Activated CD4-positive, alpha-beta memory T cell treated with anti-CD3 and anti-CD28 coated beads, Interleukin-2, amount 10 ng/mL, durations not matched to agents 7 days and 5 days (primary cell): ENCODE data around the gene SNX1. TPM values are rescaled to one million over a fixed set of nuclear protein-coding genes. Genes with fewer than 3 reads are reported as not detected.

ENCODE experiments used
- CTCF ChIA-PET: fragments of 350-600 bp; sonication (Branson Sonifier 250); formaldehyde crosslinking; loops from one replicate; lab custom pipeline; 2021; ENCODE audit warnings: antibody characterized with exemption, inconsistent platforms; lab: Charles Lee
- POLR2A ChIA-PET: fragments of 350-600 bp; sonication (Branson Sonifier 250); formaldehyde crosslinking; loops from one replicate; lab custom pipeline; 2021; ENCODE audit warnings: antibody characterized with exemption; lab: Charles Lee
- DNase-seq: peaks from one replicate; pipeline ENCODE4 v3.0.0-alpha.2; 2020
- H3K27ac Mint-ChIP-seq: one replicate; pipeline ENCODE4 v1.8.0; 2021; ENCODE audit warnings: mild to moderate bottlenecking, mixed read lengths
- H3K27me3 Mint-ChIP-seq: one replicate; pipeline ENCODE4 v1.8.0; 2021; ENCODE audit warnings: mixed read lengths
- H3K36me3 Mint-ChIP-seq: one replicate; pipeline ENCODE4 v1.8.0; 2021; ENCODE audit warnings: low read depth, mixed read lengths
- H3K4me1 Mint-ChIP-seq: one replicate; pipeline ENCODE4 v1.8.0; 2021; ENCODE audit warnings: mixed read lengths
- H3K4me3 Mint-ChIP-seq: one replicate; pipeline ENCODE4 v1.8.0; 2021; ENCODE audit warnings: mild to moderate bottlenecking, mixed read lengths
- H3K9me3 Mint-ChIP-seq: one replicate; pipeline ENCODE4 v1.8.0; 2021; ENCODE audit warnings: mixed read lengths
- total RNA-seq, 2 experiments: library from RNA; stranded (reverse); gene quantifications; one replicate each; pipeline ENCODE4 v1.2.3, GENCODE V29; 2021

SNX1 gene
- total RNA-seq, 2 experiments from 2014 or later: 115 to 129 TPM

DNA sequence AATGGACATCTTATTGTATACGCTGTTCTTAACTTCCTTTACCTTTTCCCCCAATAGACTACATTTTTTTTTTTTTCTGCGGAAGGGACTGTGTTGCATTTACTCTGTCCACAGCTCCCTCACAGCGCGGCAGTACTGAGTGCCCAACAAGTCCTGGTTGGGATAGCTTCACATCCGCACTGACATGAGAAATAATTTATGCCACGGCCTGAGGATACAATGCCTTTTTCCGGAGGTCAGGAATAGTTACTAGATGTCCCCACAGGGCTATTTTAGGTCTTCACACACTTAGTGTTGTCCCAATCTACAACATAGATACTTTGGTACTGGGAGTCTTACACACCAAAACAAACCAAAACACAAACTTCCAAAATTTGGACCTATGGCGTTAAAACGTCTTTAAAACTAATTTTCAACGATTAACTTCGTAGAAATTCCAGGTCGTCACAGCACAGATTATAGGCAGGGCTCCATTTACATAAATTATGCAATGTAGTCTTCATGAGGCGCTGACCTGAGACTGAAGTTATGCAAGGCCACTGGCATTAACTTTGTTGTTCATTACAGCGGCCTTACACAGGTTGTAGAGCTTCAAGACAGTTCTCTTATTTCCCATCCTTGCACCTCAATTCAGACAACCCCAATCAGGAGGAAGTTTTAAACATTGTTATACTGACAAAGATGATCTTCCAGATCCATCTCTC is 68.0 kb downstream of the SNX1 start:
- H3K27ac Mint-ChIP-seq: peak overlapping the region; percentile 96
- no peak for DNase-seq
- H3K27me3 Mint-ChIP-seq: no peaks in the 10 kb centered on the region
- ChIA-PET CTCF (interaction anchor here (0.5 to 3.3 kb wide), 10 partner anchors 10 to 564 kb away, joined by 3 to 36 read pairs (median 3); partner anchors contain the start of genes CIAO2A and TRIP4), POLR2A (interaction anchor here (0.6 to 5.1 kb wide), 18 partner anchors 8 to 563 kb away, joined by 3 to 72 read pairs (median 7); partner anchors contain the start of genes CIAO2A, PCLAF, SNX22 and TRIP4)
- H3K4me3 Mint-ChIP-seq: peak overlapping the region; percentile 83
- peaks cover 51% of the 10 kb centered on the region for H3K4me1 Mint-ChIP-seq
- H3K9me3 Mint-ChIP-seq: no peaks in the 10 kb centered on the region
- peaks cover 22% of the 10 kb centered on the region for H3K36me3 Mint-ChIP-seq

DNA sequence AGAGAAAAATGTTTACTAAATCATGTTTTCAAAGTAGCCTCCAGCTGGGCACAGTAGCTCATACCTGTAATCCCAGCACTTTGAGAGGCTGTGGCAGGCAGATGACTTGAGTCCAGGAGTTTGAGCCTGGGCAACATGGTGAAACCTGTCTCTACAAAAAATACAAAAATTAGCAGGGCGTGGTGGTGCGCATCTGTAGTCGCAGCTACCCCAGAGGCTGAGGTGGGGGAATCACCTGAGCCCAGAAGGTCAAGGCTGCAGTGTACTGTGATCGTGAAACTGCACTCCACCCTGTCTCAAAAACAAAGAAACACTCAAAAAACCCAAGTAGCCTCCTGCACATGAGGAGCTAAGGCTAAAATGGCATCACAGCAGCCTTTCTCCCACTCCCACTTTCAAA is 68.7 kb downstream of the SNX1 start:
- ChIA-PET CTCF (interaction anchor here (0.7 to 3.3 kb wide), 4 partner anchors 11 to 24 kb away, joined by 3 to 36 read pairs (median 4); no protein-coding TSS in a partner anchor), POLR2A (interaction anchor here (1.8 to 5.1 kb wide), 3 partner anchors 12 to 223 kb away, joined by 9 to 39 read pairs (median 17); partner anchors contain the start of genes PCLAF and TRIP4)
- Mint-ChIP-seq H3K36me3 (peaks cover 19% of the 10 kb centered on the region), H3K27me3 (no peaks in the 10 kb centered on the region), H3K9me3 (no peaks in the 10 kb centered on the region), H3K27ac (peak overlapping the region; percentile 96), H3K4me1 (peaks cover 46% of the 10 kb centered on the region), H3K4me3 (no peak overlapping the region)
- DNase-seq: no peak

DNA sequence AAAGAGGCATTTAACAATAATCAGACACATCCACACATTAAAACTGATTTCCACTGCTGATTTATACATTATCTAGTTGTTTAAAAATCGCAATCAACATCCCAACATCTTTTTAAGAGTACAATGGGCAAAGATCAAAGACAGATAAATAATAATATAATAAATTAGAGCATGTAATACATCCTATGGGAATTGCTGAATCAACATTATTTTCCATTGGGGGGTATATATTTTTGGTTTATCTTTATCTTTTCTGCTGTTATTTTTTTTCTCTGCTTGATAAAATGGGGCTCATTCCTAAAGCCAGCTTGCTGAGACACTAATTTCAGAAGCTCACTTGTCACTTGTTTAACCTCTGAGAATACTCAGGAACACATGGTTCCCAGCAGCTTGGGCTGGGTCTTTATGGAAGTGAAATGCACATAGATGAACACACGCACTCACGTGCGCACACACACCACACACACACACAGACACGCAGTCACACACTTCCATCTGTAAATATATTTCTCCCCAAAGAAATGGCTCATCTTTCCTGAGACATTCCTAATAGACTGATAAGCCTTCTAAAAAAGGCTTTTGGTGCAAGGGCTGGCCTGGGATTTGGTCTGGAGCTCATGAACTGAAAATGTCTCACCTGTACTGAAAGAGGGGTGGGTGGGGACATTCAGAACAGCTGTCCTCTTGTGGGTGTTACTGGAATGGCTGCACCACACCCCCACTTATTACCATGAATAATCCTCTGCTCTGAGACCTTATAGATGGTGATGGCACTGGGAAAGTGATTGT is 70.5 kb downstream of the SNX1 start:
- Mint-ChIP-seq H3K27ac (peak overlapping the region; percentile 12), H3K27me3 (no peaks in the 10 kb centered on the region), H3K9me3 (no peaks in the 10 kb centered on the region), H3K4me3 (no peak overlapping the region), H3K4me1 (peaks cover 37% of the 10 kb centered on the region), H3K36me3 (peaks cover 17% of the 10 kb centered on the region)
- DNase-seq: no peak
- CTCF ChIA-PET: interaction anchor here (0.8 to 1.3 kb wide), 3 partner anchors 10 to 14 kb away, joined by 3 to 4 read pairs (median 3); no protein-coding TSS in a partner anchor
- POLR2A ChIA-PET: no interaction called here

DNA sequence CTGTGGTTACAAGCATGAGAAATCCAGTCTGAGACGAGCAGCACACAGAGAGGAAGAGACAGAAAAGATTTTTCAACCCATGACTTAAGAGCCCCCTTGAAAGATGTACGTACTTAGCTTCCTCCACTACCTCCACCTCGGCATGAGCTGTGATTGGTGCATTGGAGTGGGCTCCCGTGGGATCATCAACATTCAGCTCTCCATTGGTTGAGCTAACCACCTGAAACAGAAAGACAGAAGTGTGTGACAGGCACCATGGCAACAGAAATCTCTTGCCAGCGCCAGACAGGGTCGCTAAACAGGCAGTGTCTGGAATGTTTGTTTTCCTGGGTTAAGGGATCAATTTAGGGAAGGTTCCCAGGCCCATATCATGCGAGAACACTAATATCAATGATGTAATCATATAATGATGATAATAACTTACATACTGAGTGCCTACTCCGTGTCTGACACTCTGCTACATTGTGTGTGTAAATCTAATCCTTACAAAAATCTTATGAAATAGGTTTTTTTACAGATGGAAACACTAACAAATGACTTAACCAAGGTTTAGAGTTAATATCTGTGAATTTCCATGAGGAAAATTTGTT is 84.5 kb downstream of the SNX1 start:
- Mint-ChIP-seq H3K4me3 (no peak overlapping the region), H3K27ac (no peak overlapping the region), H3K9me3 (no peaks in the 10 kb centered on the region), H3K27me3 (no peaks in the 10 kb centered on the region), H3K36me3 (peaks cover 32% of the 10 kb centered on the region), H3K4me1 (peaks cover 7% of the 10 kb centered on the region)
- POLR2A ChIA-PET: no interaction called here
- CTCF ChIA-PET: interaction anchor here (0.7 kb wide), 1 partner anchor 14 kb away, joined by 4 read pairs; no protein-coding TSS in a partner anchor
- DNase-seq: no peak

DNA sequence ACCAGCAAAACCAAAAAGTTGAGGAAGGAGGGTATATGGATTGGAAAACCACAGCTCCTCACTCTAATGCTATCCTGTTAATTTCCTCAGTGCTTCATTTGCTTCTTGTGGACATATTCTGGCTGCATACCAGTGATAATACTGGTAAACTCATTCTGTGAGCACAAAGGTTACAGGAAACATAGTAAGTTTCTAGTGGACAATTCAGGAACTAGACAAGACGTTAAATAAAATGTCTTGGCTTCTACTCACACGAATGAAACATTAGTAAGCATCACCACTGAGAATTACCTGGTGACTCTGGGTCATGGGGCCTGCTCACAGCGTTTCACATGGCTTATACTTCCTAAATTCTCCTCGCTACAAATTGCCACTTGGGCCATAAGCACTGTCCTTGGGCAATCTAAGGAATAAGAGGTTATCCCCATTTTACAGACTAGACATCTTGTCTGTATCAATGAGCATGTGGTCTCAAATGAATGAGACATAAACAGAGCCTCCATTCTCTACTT is 87.1 kb downstream of the SNX1 start:
- H3K27me3 Mint-ChIP-seq: no peaks in the 10 kb centered on the region
- no peak for DNase-seq
- H3K4me1 Mint-ChIP-seq: peaks cover 16% of the 10 kb centered on the region
- ChIA-PET POLR2A (no interaction called here), CTCF (no interaction called here)
- H3K27ac Mint-ChIP-seq: no peak overlapping the region
- no peak overlapping the region for H3K4me3 Mint-ChIP-seq
- no peaks in the 10 kb centered on the region for H3K9me3 Mint-ChIP-seq
- peaks cover 27% of the 10 kb centered on the region for H3K36me3 Mint-ChIP-seq

DNA sequence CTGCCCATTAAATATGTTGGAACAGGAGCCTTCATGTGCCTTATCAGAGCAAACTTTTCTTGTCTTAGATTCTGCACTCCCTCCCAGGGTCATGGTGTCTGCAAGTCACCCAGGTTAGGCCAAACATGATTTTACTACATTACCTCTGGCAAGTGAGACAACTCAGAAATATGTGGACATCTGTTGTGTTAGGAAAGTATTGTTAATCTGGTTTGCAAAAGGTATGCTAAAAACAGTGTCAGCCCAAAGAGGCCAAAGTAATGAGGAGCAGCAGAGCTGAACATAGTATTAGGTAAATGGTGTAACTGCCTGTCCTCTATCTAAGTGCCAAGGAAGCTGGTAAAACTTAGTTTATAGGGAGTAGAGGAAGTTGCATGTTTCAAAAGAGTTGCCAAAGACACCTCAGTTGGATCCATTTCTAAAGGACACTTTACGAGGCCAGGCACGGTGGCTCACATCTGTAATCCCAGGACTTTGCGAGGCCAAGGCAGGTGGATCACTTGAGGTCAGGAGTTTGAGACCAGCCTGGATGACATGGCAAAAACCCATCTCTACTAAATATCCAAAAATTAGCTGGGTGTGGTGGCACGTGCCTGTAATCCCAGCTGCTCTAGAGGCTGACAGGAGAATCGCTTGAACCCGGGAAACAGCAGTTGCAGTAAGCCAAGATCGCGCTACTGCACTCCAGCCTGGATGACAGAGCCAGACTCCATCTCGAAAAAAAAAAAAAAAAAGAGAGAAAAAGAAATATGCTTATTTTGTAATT is 89.5 kb downstream of the SNX1 start:
- Mint-ChIP-seq H3K4me3 (no peak overlapping the region), H3K27me3 (no peaks in the 10 kb centered on the region), H3K27ac (no peak overlapping the region), H3K36me3 (peaks cover 24% of the 10 kb centered on the region), H3K4me1 (peaks cover 25% of the 10 kb centered on the region), H3K9me3 (no peaks in the 10 kb centered on the region)
- ChIA-PET CTCF (interaction anchor here (0.7 to 0.9 kb wide), 2 partner anchors 12 to 31 kb away, joined by 3 read pairs; no protein-coding TSS in a partner anchor), POLR2A (interaction anchor here (0.6 to 2.4 kb wide), 2 partner anchors 23 to 32 kb away, joined by 4 to 11 read pairs; partner anchors contain the start of gene PPIB)
- DNase-seq: no peak

DNA sequence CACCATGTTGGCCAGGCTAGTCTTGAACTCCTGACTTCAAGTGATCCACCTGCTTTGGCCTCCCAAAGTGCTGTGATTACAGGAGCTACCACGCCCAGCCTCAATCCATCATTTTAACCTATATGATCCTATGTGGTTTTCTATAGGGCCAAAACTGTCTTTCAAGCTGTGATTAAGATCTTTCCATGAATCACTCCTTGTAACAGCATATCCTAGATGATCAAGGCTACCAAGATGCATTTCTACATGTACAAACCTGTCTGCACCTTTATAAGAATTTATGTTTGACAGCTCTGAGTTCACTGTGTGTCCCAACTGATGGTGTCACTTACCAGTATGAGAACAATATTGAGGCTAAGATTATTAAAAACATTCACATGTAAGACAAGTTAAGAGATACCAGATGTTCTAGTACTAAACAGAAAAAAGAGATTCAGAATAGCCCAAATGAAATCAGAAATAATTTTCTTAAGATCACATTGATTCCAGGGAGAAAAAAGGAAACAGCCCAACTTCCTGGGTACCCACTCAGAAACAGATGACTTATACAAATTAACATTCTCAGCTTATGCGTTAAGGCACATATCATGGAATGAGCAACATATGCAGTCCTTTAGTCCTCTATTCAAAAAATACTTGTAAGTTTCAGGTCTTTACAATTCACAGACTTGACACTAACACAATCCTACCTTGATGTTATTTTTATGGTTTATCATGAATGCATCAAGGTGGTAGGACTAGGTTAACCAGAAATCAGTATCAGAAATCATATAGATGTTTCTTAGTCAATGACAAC is 91.8 kb downstream of the SNX1 start:
- H3K36me3 Mint-ChIP-seq: peaks cover 24% of the 10 kb centered on the region
- peak overlapping the region; percentile 72 for H3K4me3 Mint-ChIP-seq
- peak overlapping the region; percentile 87 for H3K27ac Mint-ChIP-seq
- H3K4me1 Mint-ChIP-seq: peaks cover 25% of the 10 kb centered on the region
- POLR2A ChIA-PET: interaction anchor here (1.4 to 4.7 kb wide), 7 partner anchors 11 to 408 kb away, joined by 3 to 37 read pairs (median 7); partner anchors contain the start of genes CIAO2A and PPIB
- no peaks in the 10 kb centered on the region for H3K9me3 Mint-ChIP-seq
- no peak for DNase-seq
- CTCF ChIA-PET: interaction anchor here (0.9 to 1.5 kb wide), 4 partner anchors 23 to 170 kb away, joined by 3 to 6 read pairs (median 4); no protein-coding TSS in a partner anchor
- no peaks in the 10 kb centered on the region for H3K27me3 Mint-ChIP-seq

Other genes with a start within 250 kb of the SNX1 start
- gene DAPK2, start 49.5 kb upstream of the SNX1 start, total RNA-seq: 1 to 10 TPM; 3.2 to 3.7 TPM
- 10 to 100 TPM; 74.4 to 85.0 TPM for gene CIAO2A, start 2.1 kb upstream of the SNX1 start, total RNA-seq
- gene SNX22, start 55.7 kb downstream of the SNX1 start, total RNA-seq: under 1 TPM; 0.55 to 0.68 TPM
- 100 to 1,000 TPM; 392 to 410 TPM for gene PPIB, start 67.0 kb downstream of the SNX1 start, total RNA-seq